GM18499 (cell line): ENCODE results near the gene KCNMA1.

Experiments
- ATAC-seq: cut with Tn5 transposase; IDR thresholded peaks from one replicate; pipeline ENCODE4 v1.9.1; 2021; ENCODE audit warnings: moderate number of reproducible peaks; ENCODE audit not compliant: insufficient read depth, unreplicated experiment

KCNMA1 gene

GRCh38 chr10:76829724-76830123, 807.9 kb downstream of the KCNMA1 start:
- ATAC-seq, result no peak
